Femur (tissue), 1 donor: ENCODE measurements around the gene IFNG-AS1.

Experiments
- DNase-seq: peaks from one replicate; pipeline ENCODE4 v3.0.0-alpha.2; 2017

Gene IFNG-AS1

GRCh38 chr12:67989184-67989920 lies at the start of gene IFNG-AS1:
Gene IFNG-AS1 (plus strand): TSS chr12:67989447.
- no peak for DNase-seq

DNA sequence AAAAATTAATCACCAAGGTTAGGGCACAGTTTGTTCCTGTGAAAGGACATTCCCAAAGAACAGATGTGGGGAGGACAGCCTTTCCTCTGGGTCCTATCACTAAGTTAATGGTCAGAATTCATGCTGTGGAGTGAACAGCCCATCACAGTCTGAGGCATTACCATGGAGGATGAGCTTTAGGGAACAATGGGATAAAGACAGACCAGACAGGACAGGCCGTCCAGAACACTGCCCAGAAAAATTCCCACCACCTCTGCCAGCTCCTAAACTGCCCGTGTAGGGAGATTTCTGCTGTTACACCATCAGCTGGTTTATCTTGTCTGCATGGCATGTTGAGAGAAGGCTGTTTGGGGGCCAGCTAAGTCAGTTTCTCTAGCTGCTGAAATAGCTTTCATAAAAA lies 49.6 kb upstream of the IFNG-AS1 start:
- no peak for DNase-seq

GRCh38 chr12:67940780-67941243 lies 48.4 kb upstream of the IFNG-AS1 start:
- DNase-seq, result no peak

DNA sequence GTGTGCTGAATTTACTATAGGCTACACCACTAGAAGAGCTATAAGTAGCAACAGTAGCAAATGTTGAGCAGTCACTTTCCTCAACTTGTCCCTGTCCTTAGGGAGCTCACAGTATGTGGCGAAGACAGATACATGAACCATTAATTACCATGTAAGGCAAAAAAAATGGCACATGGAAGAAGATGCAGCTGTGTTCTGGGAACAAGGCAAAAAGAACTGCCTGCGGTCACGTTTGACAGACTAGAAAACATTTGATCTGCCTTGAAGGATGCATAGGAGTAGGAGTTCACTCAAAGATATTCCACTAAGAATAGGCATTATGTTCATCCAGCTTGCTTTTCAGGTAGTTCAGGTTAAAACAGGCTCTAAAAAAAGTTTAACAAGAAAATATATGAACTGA lies 46.5 kb upstream of the IFNG-AS1 start:
- DNase-seq, result peak; percentile 37

DNA sequence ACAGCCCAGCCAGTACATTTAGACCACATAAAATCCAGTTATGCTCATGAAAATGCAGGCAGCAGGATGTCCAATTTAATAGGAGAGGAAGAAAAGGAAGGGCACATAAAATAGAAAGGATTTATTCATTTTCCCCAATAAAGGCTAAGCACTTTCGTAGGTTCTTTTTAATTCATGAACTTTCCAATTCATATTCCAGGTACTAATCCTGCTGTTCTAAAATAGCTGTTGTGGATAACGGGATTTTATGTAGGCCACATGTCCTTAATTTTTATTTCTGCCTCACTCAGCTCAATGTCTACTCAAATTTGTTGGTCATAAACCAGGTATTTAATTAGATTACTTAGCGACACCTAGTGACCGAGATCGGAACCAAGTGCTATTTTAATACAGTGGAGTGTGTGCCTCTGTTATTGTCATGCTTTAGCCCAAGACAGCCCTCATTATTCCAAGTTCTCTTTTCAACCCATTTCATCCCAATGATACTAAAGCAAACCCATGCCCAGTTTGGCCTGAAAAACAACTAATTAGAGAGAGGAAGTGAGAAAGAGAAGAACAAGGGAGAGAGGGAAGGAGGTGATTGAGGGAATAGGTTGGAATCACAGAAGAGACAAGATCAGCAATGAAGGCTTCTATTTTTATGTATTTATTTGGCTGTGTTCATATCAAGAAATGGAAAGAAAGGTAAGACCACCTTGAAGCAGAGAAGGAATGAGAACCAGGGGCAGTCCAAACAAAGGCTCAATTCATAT lies 45.9 kb upstream of the IFNG-AS1 start:
- peak; percentile 64 for DNase-seq

- DNase-seq, result no peak
These were observed 45.2 kb upstream of the IFNG-AS1 start for GRCh38 chr12:67944093-67944492.

GRCh38 chr12:67952787-67953186 lies 36.5 kb upstream of the IFNG-AS1 start:
- no peak for DNase-seq

GRCh38 chr12:67957383-67957782 lies 31.9 kb upstream of the IFNG-AS1 start:
- no peak for DNase-seq

- DNase-seq, result no peak
These were observed 31.1 kb upstream of the IFNG-AS1 start for GRCh38 chr12:67958187-67958586.

GRCh38 chr12:67964456-67964855 lies 24.8 kb upstream of the IFNG-AS1 start:
- no peak for DNase-seq

DNA sequence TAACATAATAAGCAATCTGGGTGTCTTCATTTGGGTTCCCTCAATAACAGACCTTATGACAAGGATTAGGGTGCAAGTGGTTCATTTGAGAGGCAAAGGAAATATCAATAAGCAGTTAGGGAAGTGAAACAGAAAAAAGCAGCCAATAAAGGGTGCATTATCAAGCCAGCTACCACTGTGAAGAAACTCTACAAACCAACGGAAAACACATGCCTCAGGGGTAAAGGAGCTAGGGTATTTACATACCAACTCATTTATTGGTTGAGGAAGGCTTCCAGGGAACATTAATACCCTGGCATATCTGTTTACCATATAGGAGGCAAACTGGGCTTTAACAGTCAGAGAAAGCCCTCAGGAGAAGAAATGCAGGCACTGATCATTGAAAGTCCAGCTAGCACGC lies 22.7 kb upstream of the IFNG-AS1 start:
- no peak for DNase-seq

GRCh38 chr12:67968321-67968720 lies 20.9 kb upstream of the IFNG-AS1 start:
- no peak for DNase-seq

DNA sequence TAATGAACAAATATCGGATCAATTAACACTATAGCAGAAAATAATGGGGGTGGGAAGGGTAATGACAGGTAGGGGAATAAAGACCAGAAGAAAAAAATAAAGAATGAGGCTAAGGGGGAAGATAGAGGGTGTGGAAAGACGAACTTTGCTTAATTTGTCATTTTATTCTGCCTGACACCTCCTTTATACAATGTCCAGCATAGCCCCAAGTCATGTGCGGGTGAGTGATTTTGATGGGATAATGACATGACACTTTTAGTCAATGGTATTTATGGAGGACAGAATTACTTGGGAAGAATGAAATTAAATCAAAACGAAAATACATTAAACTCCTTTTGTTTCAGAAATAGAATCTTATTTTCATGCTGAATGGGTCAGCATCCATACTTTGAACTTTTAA lies 20.5 kb upstream of the IFNG-AS1 start:
- no peak for DNase-seq

DNA sequence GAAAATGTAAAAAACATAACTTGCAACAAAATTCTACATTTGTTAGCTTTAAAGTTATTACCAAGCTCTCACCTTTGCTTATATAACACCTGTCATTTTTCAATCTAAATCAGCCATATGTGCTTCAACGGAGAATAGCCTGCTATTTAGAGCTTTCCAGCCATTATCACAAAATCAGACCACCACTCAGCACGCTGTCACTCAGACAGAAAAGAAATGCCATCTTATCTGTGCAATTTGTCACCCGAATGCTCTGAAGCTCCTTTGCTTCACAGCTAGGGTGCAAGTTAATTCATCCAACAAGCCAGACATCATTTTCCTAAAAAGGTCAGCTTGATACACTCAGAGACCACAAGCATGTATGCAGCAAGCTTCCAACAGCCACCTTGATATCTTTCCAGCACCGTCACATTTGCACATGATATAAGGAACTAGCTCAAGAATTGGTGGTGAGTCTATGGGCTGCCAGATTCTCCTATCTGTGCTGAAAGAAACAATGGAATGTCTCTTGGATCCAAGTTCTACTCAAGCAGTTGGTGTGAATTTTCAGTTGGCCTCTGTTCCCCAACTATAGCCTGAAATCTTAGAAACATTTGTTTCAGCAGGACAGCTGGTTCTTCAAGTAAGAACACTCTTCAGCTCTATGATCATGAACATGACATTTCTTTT lies 20.0 kb upstream of the IFNG-AS1 start:
- DNase-seq, result no peak

- no peak for DNase-seq
These were observed 11.6 kb upstream of the IFNG-AS1 start for GRCh38 chr12:67977668-67978067.

DNA sequence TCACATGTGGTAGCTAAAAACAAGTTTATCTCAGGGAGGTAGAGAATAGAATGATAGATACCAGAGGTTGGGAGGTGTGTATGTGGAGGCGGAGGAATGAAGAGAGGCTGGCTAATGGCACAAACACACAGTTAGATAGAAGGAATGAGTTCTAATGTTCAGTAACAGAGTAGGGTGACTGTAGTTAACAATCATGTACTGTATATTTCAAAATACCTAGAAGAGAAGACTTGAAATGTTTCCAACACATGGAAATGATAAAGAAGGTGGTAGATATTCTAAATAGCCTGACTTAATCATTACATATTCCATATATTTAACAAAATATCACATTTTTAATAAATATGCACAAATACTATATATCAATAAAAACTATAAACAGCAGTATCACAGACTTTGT lies 8.9 kb upstream of the IFNG-AS1 start:
- no peak for DNase-seq

DNA sequence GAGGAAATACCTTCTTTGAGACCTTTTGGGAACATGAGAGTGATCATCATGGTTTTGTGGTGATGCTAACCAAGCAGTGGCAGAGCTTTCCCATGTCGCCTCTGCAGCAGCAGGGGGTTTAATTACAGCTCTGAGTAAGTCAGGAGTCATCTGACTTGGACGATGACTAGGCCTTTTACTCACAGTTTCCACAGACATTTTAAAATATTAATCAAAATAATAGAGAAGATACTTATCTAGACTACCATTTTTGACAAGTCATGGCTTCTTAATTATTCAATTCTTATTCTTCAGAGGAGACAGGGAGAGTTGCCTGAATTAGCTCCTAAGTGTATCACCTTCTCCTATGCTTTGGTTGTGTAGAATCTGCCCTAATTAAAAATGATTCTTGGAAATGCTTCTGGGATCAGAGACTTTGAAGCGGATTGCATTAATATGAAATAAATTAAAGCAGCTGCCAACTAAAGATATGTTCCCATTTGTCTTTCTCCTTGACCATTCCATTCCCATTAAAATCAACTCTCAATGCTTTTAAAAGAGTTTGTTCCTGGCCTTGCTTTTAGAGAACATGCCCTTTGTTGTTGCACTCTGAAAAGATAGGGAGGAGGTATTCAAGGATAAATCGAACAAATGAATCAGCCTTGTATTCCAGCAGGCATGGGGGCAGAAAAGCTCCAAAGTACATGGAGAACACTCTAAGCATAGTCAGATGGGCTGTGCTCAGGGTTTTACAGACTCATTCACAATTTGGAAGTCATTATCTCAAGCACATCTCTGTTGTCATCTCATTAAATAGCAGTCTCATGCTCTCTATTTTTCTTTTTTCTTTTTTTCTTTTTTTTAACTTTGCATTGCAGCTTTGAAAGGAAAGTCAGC lies 7.7 kb upstream of the IFNG-AS1 start:
- DNase-seq, result no peak

GRCh38 chr12:67982164-67982563 lies 7.1 kb upstream of the IFNG-AS1 start:
- no peak for DNase-seq

DNA sequence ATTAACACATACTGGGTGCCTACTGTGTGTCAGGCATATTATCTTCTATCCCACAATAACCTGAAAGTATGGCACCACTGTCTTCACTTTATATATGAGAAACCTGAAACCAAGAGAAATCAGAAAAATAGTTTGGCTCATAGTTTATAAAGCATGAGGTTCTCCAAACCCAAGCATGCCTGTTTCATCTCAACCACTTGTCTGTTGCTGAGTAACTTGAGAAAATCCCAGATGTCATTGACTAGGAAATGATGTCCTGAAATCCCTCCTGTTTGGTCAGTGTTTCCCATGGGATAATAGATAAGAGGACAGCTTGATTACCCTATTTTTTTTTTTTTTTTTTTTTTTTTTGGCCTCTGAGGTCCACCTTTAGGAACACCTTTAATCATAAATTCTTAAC lies 2.6 kb upstream of the IFNG-AS1 start:
- no peak for DNase-seq

DNA sequence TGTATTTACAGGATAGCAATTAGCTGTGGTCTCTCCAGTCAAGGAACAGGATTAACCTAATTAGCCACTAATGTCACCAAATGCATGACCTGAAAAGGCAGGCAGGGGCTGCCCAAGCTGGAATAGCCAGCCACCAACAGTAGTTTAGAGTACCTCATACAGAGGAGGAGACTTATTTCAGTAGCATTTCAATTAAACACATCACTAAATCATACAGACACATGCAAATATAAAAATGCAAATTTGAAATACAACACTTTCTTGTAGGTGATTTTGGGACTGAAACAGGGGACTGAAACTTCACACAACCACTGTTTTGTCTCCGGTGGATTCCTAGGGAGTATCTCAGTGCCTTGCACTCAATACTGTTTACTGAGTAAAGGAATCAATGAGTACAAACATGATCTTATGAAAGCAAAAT lies 636 bp upstream of the IFNG-AS1 start:
- DNase-seq, result no peak

DNA sequence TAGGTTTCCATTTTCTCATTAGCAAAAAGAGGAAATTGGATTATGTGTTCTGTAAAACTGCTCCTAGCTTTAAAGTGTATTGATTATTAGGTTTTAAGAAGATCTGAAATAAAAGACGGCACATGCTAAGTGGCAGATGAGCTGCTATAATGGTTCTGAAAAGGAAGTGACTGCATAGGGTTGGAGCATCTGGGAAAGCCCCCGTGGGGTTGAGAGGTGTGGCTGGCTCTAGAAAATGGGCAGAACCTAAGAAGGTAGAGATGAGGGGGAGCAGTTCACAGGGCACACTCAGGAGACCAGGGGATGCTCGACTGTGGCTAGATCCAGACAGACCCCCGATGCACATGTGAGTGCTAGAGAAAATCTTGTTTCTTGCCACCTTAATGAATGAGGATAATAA lies 1.9 kb downstream of the IFNG-AS1 start:
- no peak for DNase-seq

GRCh38 chr12:67993143-67993542 lies 3.9 kb downstream of the IFNG-AS1 start:
- no peak for DNase-seq

GRCh38 chr12:67994046-67994445 lies 4.8 kb downstream of the IFNG-AS1 start:
- DNase-seq, result no peak
